ENCODE measurements around the gene ZAP70. TPM values are rescaled to one million over a fixed set of nuclear protein-coding genes. Genes with fewer than 3 reads are reported as not detected.

ZAP70 gene
- total RNA-seq, 1 experiment from 2014 or later: not detected

DNA sequence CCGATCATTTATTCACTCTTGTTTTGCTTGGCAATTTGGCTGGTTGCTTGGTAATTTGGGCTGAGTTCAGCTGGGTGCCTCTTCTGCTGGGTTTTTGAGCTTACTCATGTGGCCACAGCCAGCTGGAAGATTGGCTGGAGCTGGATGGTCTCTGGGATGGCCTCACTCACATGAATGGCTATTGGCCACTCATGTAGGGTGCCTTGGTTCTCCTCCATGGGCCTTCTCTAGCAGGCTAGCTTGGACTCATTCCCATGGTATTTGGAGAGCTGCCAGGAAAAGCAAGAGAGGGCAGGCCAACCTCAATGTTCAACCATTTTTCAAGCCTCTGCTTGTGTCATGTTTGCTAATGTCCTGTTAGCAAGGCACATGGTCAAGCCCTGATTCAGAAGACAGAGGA is 16.9 kb downstream of the ZAP70 start:
- peak in 1 of 2 experiments; percentile 46 for DNase-seq
- Histone ChIP-seq H3K27ac (no peak overlapping the region), H3K79me2 (ENCODE audit: low read depth) (no peaks in the 10 kb centered on the region), H3K4me2 (no peak overlapping the region), H2AFZ (no peak overlapping the region), H3K4me3 (no peak overlapping the region), H3K4me1 (replicated peaks; ENCODE audit: insufficient read depth) (no peaks in the 10 kb centered on the region), H3K9me2 (ENCODE audit: insufficient read depth) (no peaks in the 10 kb centered on the region), H3K9me3 (ENCODE audit: insufficient read depth, low read depth) (peaks cover 14% of the 10 kb centered on the region; the same call in 1 of the 2 replicates), H3F3A (ENCODE audit: insufficient read depth, low read depth) (no peaks in the 10 kb centered on the region; the same call in 1 of the 2 replicates), H3K36me3 (ENCODE audit: low read depth) (no peaks in the 10 kb centered on the region), H3K27me3 (ENCODE audit: insufficient read depth, low read depth) (no peaks in the 10 kb centered on the region), H4K20me1 (ENCODE audit: insufficient read depth) (no peaks in the 10 kb centered on the region)
- intact Hi-C loops (cut with micrococcal nuclease; ENCODE audit: unreplicated experiment): no loop called here
- TF ChIP-seq, protein P1, sequence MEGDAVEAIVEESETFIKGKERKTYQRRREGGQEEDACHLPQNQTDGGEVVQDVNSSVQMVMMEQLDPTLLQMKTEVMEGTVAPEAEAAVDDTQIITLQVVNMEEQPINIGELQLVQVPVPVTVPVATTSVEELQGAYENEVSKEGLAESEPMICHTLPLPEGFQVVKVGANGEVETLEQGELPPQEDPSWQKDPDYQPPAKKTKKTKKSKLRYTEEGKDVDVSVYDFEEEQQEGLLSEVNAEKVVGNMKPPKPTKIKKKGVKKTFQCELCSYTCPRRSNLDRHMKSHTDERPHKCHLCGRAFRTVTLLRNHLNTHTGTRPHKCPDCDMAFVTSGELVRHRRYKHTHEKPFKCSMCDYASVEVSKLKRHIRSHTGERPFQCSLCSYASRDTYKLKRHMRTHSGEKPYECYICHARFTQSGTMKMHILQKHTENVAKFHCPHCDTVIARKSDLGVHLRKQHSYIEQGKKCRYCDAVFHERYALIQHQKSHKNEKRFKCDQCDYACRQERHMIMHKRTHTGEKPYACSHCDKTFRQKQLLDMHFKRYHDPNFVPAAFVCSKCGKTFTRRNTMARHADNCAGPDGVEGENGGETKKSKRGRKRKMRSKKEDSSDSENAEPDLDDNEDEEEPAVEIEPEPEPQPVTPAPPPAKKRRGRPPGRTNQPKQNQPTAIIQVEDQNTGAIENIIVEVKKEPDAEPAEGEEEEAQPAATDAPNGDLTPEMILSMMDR (conservative IDR thresholded peaks at IDR 0.05): no peak
- no peak for TF ChIP-seq EZH2 (IDR thresholded peaks at IDR 0.05; ENCODE audit: low read depth)
- CTCF ChIA-PET: interaction anchor here (0.6 to 0.7 kb wide), 2 partner anchors 46 to 633 kb away, joined by 3 read pairs; no protein-coding TSS in a partner anchor
- POLR2A ChIA-PET (ENCODE audit: unreplicated experiment): no interaction called here
- no TSS peak for BruUV-seq (replicated peaks)

DNA sequence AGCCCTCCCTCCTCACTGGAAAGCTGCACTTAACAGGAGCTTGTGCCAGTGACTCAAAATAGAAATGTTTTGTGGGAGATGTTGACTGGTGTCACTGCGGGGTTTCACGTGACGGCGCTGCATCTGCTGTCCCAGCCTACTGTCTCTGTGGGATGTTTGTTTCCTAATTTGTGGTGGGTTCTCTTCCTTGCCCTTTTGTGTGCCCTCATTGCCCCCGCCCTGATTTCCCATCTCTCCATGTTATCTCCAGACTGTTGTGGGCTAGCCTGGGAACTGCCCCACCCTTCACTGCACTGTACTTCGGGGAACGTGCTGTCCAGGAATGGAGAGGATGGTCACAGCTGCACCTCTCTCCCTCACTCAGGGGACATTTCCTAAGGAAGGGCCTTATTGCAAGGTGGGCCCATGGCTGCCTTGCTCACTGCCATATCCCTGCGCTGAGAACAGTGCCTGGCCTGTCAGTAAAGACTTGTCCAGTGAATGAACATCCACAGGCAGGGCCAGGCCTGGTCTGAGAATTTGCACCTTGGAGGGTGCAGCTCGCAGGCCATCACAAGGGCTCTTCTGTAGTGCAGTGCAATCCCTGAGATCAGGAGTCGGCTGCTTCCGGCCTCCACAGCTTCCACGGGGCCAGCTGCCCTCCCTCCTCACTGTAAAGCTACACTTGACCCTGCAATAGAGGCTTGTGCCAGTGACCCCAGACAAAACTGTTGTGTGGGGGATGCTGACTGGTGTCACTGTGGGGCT is 18.1 kb downstream of the ZAP70 start:
- Histone ChIP-seq H3F3A (ENCODE audit: insufficient read depth, low read depth) (no peaks in the 10 kb centered on the region; the same call in 1 of the 2 replicates), H2AFZ (no peak overlapping the region), H3K4me3 (no peak overlapping the region), H3K79me2 (ENCODE audit: low read depth) (no peaks in the 10 kb centered on the region), H3K27ac (no peak overlapping the region), H3K4me2 (no peak overlapping the region), H3K27me3 (ENCODE audit: insufficient read depth, low read depth) (peaks cover 3% of the 10 kb centered on the region), H3K9me2 (ENCODE audit: insufficient read depth) (no peaks in the 10 kb centered on the region), H4K20me1 (ENCODE audit: insufficient read depth) (no peaks in the 10 kb centered on the region), H3K36me3 (ENCODE audit: low read depth) (no peaks in the 10 kb centered on the region), H3K4me1 (replicated peaks; ENCODE audit: insufficient read depth) (no peaks in the 10 kb centered on the region), H3K9me3 (ENCODE audit: insufficient read depth, low read depth) (peaks cover 14% of the 10 kb centered on the region; the same call in 1 of the 2 replicates)
- intact Hi-C loops (cut with micrococcal nuclease; ENCODE audit: unreplicated experiment): no loop called here
- DNase-seq: no peak
- TF ChIP-seq, protein P1 (conservative IDR thresholded peaks at IDR 0.05): no peak
- TF ChIP-seq EZH2 (IDR thresholded peaks at IDR 0.05; ENCODE audit: low read depth): no peak
- POLR2A ChIA-PET (ENCODE audit: unreplicated experiment): no interaction called here
- BruUV-seq (replicated peaks): no TSS peak
- CTCF ChIA-PET: no interaction called here

DNA sequence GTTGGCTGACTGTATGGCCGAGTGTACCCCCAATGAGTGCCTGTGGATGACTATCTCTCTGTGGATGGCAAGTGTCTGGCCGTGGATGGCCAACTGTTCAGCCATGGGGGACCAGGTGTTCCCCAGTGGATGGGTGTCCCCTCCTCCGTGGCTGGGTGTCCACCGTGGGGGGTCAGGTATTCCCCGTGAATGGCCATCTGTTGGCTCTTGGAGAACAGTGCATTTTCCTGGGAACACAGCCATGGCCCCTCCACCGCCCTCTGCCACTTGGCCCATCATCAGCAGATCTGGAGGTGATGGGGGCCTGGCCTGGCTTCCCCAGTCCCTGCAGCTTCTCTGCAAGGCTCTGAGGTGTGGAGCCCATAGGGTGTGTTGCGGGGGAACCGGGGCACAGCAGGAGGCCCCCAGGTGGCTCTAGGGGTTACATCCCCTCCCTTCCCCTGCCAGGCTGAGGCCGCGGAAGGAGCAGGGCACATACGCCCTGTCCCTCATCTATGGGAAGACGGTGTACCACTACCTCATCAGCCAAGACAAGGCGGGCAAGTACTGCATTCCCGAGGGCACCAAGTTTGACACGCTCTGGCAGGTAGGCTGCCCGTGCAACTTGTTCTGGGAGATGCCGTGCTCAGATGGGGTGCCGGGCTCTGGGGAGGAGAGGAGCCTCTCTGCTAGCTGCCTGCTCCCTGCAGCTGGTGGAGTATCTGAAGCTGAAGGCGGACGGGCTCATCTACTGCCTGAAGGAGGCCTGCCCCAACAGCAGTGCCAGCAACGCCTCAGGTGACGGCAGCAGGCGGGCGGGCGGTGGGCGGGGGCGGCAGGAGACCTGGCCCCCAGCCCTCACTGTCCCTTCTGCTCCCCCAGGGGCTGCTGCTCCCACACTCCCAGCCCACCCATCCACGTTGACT is 19.3 kb downstream of the ZAP70 start:
- no TSS peak for BruUV-seq (replicated peaks)
- H3K4me3 ChIP-seq: no peak overlapping the region
- POLR2A ChIA-PET (ENCODE audit: unreplicated experiment): no interaction called here

More for the DNA sequence above, 19.3 kb downstream of the ZAP70 start:
- intact Hi-C loops (cut with micrococcal nuclease; ENCODE audit: unreplicated experiment): no loop called here
- no peaks in the 10 kb centered on the region for H3K4me1 ChIP-seq (replicated peaks; ENCODE audit: insufficient read depth)
- CTCF ChIA-PET: no interaction called here
- no peak for DNase-seq
- TF ChIP-seq EZH2 (IDR thresholded peaks at IDR 0.05; ENCODE audit: low read depth): no peak
- TF ChIP-seq, protein P1 (conservative IDR thresholded peaks at IDR 0.05): no peak
- H3K9me3 ChIP-seq (ENCODE audit: insufficient read depth, low read depth): 0 out of 2 replicates have a peak, but pooled peaks cover 8% of the 10 kb centered on the region
- H3K36me3 ChIP-seq (ENCODE audit: low read depth): no peaks in the 10 kb centered on the region
- H3K4me2 ChIP-seq: no peak overlapping the region
- H2AFZ ChIP-seq: no peak overlapping the region
- H3K79me2 ChIP-seq (ENCODE audit: low read depth): no peaks in the 10 kb centered on the region
- H3F3A ChIP-seq (ENCODE audit: insufficient read depth, low read depth): no peaks in the 10 kb centered on the region; the same call in 1 of the 2 replicates
- H3K27me3 ChIP-seq (ENCODE audit: insufficient read depth, low read depth): peaks cover 7% of the 10 kb centered on the region
- no peaks in the 10 kb centered on the region for H4K20me1 ChIP-seq (ENCODE audit: insufficient read depth)
- no peaks in the 10 kb centered on the region for H3K9me2 ChIP-seq (ENCODE audit: insufficient read depth)
- no peak overlapping the region for H3K27ac ChIP-seq
